HepG2 (cell line): ENCODE results near the gene NAP1L1. TPM values are rescaled to one million over a fixed set of nuclear protein-coding genes. Genes with fewer than 3 reads are reported as not detected.

Experiments used
- ATAC-seq: fragments of 200-7000 bp; cut with Tn5 transposase; 3 replicates; pipeline ENCODE4 v1.9.1; 2020; ENCODE audit warnings: mild to moderate bottlenecking, moderate library complexity
- BruUV-seq: library from RNA; stranded (reverse); fragments of 400-500 nt; replicated peaks from 2 replicates; lab custom pipeline; 2021; lab: Mats Ljungman, UMichigan
- CTCF ChIA-PET: fragments of 300-600 bp; formaldehyde crosslinking; extraction: SDS; loops from one replicate; lab custom pipeline; 2021; ENCODE audit warnings: low total read pairs, inconsistent platforms, low intra/inter-chr PET ratio; lab: Yijun Ruan, JAX
- POLR2A ChIA-PET: fragments of 350-600 bp; sonication (Branson Sonifier 250); formaldehyde crosslinking; loops from one replicate; lab custom pipeline; 2020; ENCODE audit warnings: antibody characterized with exemption, inconsistent platforms; lab: Yijun Ruan, JAX
- DNase-seq: peaks from one replicate; pipeline ENCODE4 v3.0.0-alpha.2; 2015; ENCODE audit warnings: low spot score
- FAIRE-seq: peaks from 3 replicates; lab custom pipeline; 2011; peaks lifted over from hg19 to GRCh38; lab: Jason Lieb, UNC
- H2AFZ ChIP-seq: one replicate; pipeline ENCODE4 v1.6.1; 2011; ENCODE audit warnings: low read length, inconsistent platforms
- H3K27ac ChIP-seq: fragments of 300-600 bp; 3 replicates; pipeline ENCODE4 v1.8.0; 2011; ENCODE audit warnings: mixed run types, mild to moderate bottlenecking, mixed read lengths, low read length, inconsistent platforms; ENCODE audit not compliant: insufficient read depth; ENCODE audit errors: extremely low read length
- H3K27me3 ChIP-seq, 2 experiments: fragments of 200-600 bp in 1 of 2; 2 replicates in 1 of 2; 3 replicates in 1 of 2; pipeline versions ENCODE4 v1.6.0 to v1.8.0; 2011; ENCODE audit warnings: low read length in 2 of 2, mild to moderate bottlenecking in 2 of 2, moderate library complexity in 2 of 2, inconsistent platforms in 1 of 2; ENCODE audit not compliant: insufficient read depth in 2 of 2, control insufficient read depth in 1 of 2
- H3K36me3 ChIP-seq, 2 experiments: fragments of 200-600 bp in 1 of 2; replicated peaks in 1 of 2; 2 replicates in 1 of 2; 3 replicates in 1 of 2; pipeline versions ENCODE4 v1.5.1 to v1.8.0; 2011; ENCODE audit warnings: low read length in 2 of 2, inconsistent platforms in 1 of 2; ENCODE audit not compliant: insufficient read depth in 2 of 2, control insufficient read depth in 1 of 2
- H3K4me1 ChIP-seq: 2 replicates; pipeline ENCODE4 v1.5.1; 2012; ENCODE audit warnings: low read length, inconsistent platforms; ENCODE audit not compliant: insufficient read depth
- H3K4me2 ChIP-seq: 2 replicates; pipeline ENCODE4 v1.6.0; 2011; ENCODE audit warnings: low read depth, low read length, inconsistent platforms
- H3K4me3 ChIP-seq, 3 experiments: fragments of 200-600 bp in 1 of 3; sonication (generic), shearing (Covaris generic) in 1 of 3; replicated peaks in 1 of 3; 2 replicates each; pipeline ENCODE4 v1.5.1; 2011 to 2016; ENCODE audit warnings: low read length in 3 of 3, inconsistent platforms in 2 of 3, low read depth in 2 of 3, mild to moderate bottlenecking in 2 of 3, control low read depth in 1 of 3, mixed read lengths in 1 of 3; ENCODE audit not compliant: insufficient read depth in 1 of 3
- H3K79me2 ChIP-seq: one replicate; pipeline ENCODE4 v1.6.1; 2011; ENCODE audit warnings: low read length, inconsistent platforms; ENCODE audit not compliant: insufficient read depth
- H3K9ac ChIP-seq: 2 replicates; pipeline ENCODE4 v1.6.0; 2011; ENCODE audit warnings: mild to moderate bottlenecking, low read depth, low read length, inconsistent platforms; ENCODE audit not compliant: insufficient read depth
- H3K9me3 ChIP-seq: 2 replicates; pipeline ENCODE4 v1.5.1; 2012; ENCODE audit warnings: mild to moderate bottlenecking, low read length
- H4K20me1 ChIP-seq: 2 replicates; pipeline ENCODE4 v1.6.0; 2011; ENCODE audit warnings: inconsistent platforms, mild to moderate bottlenecking, low read length, moderate library complexity; ENCODE audit not compliant: insufficient read depth
- CC2D1A ChIP-seq: sonication (generic); formaldehyde crosslinking; IDR thresholded peaks from 2 replicates; pipeline ENCODE4 v1.8.1; 2023; ENCODE audit warnings: mild to moderate bottlenecking, missing genetic modification reagents
- FOXO4 ChIP-seq: sonication (generic); formaldehyde crosslinking; conservative IDR thresholded peaks from 2 replicates; pipeline ENCODE4 v1.8.1; 2023; ENCODE audit warnings: missing genetic modification reagents
- MAFF ChIP-seq: IDR thresholded peaks from 2 replicates; pipeline ENCODE4 v1.6.1; 2011; ENCODE audit warnings: low read depth, low read length, improper control_type of control experiment
- MAFK ChIP-seq, 2 experiments: IDR thresholded peaks in 1 of 2; conservative IDR thresholded peaks in 1 of 2; 2 replicates each; pipeline ENCODE4 v1.6.1; 2011; ENCODE audit warnings: improper control_type of control experiment in 2 of 2, low read length in 2 of 2
- MZF1 ChIP-seq: sonication (generic); formaldehyde crosslinking; IDR thresholded peaks from 2 replicates; pipeline ENCODE4 v1.8.1; 2023; ENCODE audit warnings: mild to moderate bottlenecking, missing genetic modification reagents, borderline replicate concordance
- ZNF407 ChIP-seq: sonication (generic); formaldehyde crosslinking; IDR thresholded peaks from one replicate; pipeline ENCODE4 v1.5.1; 2020; ENCODE audit warnings: mild to moderate bottlenecking, missing genetic modification reagents; ENCODE audit errors: not compliant biosample characterization
- WGBS: methylation state at CpG from one replicate; pipeline ENCODE4 v1.1.6; 2017; ENCODE audit warnings: low lambda C conversion rate; 5-methylcytosine and 5-hydroxymethylcytosine counted together
- in situ Hi-C: cut with HindIII; loops from 2 replicates; pipeline ENCODE4 v1.10.0; 2017; ENCODE audit warnings: low pct_unique_long_range_greater_than_20kb; ENCODE audit not compliant: extremely low pct_ligation_motif_present
- intact Hi-C: fragments of 100-400 bp; cut with micrococcal nuclease; formaldehyde crosslinking; loops from one replicate; pipeline ENCODE4 v1.10.0; 2022; ENCODE audit not compliant: unreplicated experiment
- polyA plus RNA-seq, 8 experiments: library from polyadenylated mRNA; depleted of rRNA in 3 of 8; stranded (reverse) in 7 of 8; unstranded in 1 of 8; fragments of >200 nt; fragmentation: Illumina TruSeq in 4 of 8; extraction: Trizol in 4 of 8; gene quantifications; 2 replicates each; pipeline versions ENCODE4 v1.2.1 to v1.2.3, GENCODE V29; 2011 to 2016; ENCODE audit warnings: low read depth in 4 of 8, missing spikeins in 1 of 8, mixed read lengths in 1 of 8; ENCODE audit not compliant: insufficient read depth in 1 of 8
- total RNA-seq, 5 experiments: library from RNA; depleted of rRNA; stranded (reverse); fragments of >200 nt; fragmentation: Illumina TruSeq; extraction: Trizol; gene quantifications; 2 replicates each; pipeline ENCODE4 v1.2.3, GENCODE V29; 2016; ENCODE audit warnings: low read depth in 1 of 5

Gene NAP1L1
- total and polyA plus RNA-seq, 2 of the 13 experiments (the other 11 are each of a cell fraction or from before 2014, with no cell fraction given) = 207 to 309 TPM

- TF ChIP-seq ZNF407 (CRISPR knock-in tag) = no peak
- TF ChIP-seq MZF1 (CRISPR knock-in tag) = no peak
- no peak for TF ChIP-seq CC2D1A (CRISPR knock-in tag)
These were observed 10.3 kb upstream of the NAP1L1 start (continued) for GRCh38 chr12:76094754-76095153.

- Histone ChIP-seq H3K4me1 (peaks cover 3% of the 10 kb centered on the region; the same call in 1 of the 2 replicates), H4K20me1 (no peaks in the 10 kb centered on the region), H3K27me3 (no peaks in the 10 kb centered on the region), H3K27ac (no peak overlapping the region), H3K9me3 (no peaks in the 10 kb centered on the region), H3K4me3 (no peak overlapping the region), H3K9ac (no peak overlapping the region), H3K4me2 (no peak overlapping the region), H3K79me2 (no peaks in the 10 kb centered on the region), H3K36me3 (no peaks in the 10 kb centered on the region)
- ATAC-seq (no peak), FAIRE-seq (no peak), DNase-seq (no peak)
- POLR2A ChIA-PET = no interaction called here
- WGBS = 8% methylated on average over 2 of the region's 2 CpGs
- intact Hi-C loops (no loop called here), in situ Hi-C loops (no loop called here)
- CTCF ChIA-PET = no interaction called here
- BruUV-seq = no TSS peak
- no peak for TF ChIP-seq FOXO4 (CRISPR knock-in tag)
- TF ChIP-seq MAFF = peak; percentile 81
- TF ChIP-seq MAFK (conservative IDR thresholded peaks at IDR 0.05 in 1 of 2, IDR thresholded peaks at IDR 0.05 in 1 of 2; ENCODE audit: low read length in 2 of 2) = peak; percentile 65 to 88
- TF ChIP-seq, all 625 proteins: peak for 2
- no peak overlapping the region for H2AFZ ChIP-seq
These were observed 6.8 kb upstream of the NAP1L1 start for GRCh38 chr12:76091246-76091754.
